Tibial nerve (tissue), 4 donors: ENCODE measurements around the gene CHD2.

ENCODE experiments used
- CTCF ChIP-seq, 5 experiments: fragments of 200-600 bp in 3 of 5; fragments of 450-650 bp in 2 of 5; sonication (generic) in 3 of 5; IDR thresholded peaks; one replicate each; pipeline ENCODE4 v1.5.1; 2016 to 2019; ENCODE audit warnings: antibody characterized with exemption in 5 of 5, mild to moderate bottlenecking in 3 of 5, moderate library complexity in 2 of 5
- EP300 ChIP-seq, 2 donors: sonication (generic); formaldehyde crosslinking; IDR thresholded peaks; one replicate each; pipeline ENCODE4 v1.6.1; 2017; ENCODE audit warnings: antibody characterized with exemption in 2 of 2, mild to moderate bottlenecking in 1 of 2

GRCh38 chr15:92953566-92953965, 53.4 kb downstream of the CHD2 start:
- no peak for TF ChIP-seq CTCF (IDR thresholded peaks at IDR 0.05)
- TF ChIP-seq EP300 (IDR thresholded peaks at IDR 0.05), result no peak
